ENCODE results near the gene ASB2. TPM values are rescaled to one million over a fixed set of nuclear protein-coding genes. Genes with fewer than 3 reads are reported as not detected.

Gene ASB2
- total RNA-seq, 2 donors from 2014 or later, result 10.3 to 17.4 TPM

GRCh38 chr14:93951635-93952540 lies 24.5 kb downstream of the ASB2 start:
- Histone ChIP-seq H3K9me3 (no peaks in the 10 kb centered on the region), H3K4me3 (no peak overlapping the region), H3K27me3 (replicated peaks; ENCODE audit: insufficient read depth) (no peaks in the 10 kb centered on the region), H3K4me1 (replicated peaks) (no peaks in the 10 kb centered on the region), H3K27ac (no peak overlapping the region), H3K36me3 (no peaks in the 10 kb centered on the region)
- intact Hi-C loops (cut with DNase I), result no loop called here
- no peak for DNase-seq (ENCODE audit: low spot score)
- WGBS, result 61% methylated on average over 7 of the region's 7 CpGs
- no peak for TF ChIP-seq CTCF (IDR thresholded peaks at IDR 0.05)
- no peak for TF ChIP-seq POLR2AphosphoS5 (IDR thresholded peaks at IDR 0.05)
- TF ChIP-seq POLR2A (IDR thresholded peaks at IDR 0.05), result no peak

GRCh38 chr14:93950948-93951634 lies 25.3 kb downstream of the ASB2 start:
- no peak for DNase-seq (ENCODE audit: low spot score)
- WGBS, result 89% methylated on average over 20 of the region's 20 CpGs
- intact Hi-C loops (cut with DNase I), result no loop called here
- H3K27ac ChIP-seq, result no peak overlapping the region
- H3K36me3 ChIP-seq, result no peaks in the 10 kb centered on the region
- no peaks in the 10 kb centered on the region for H3K4me1 ChIP-seq (replicated peaks)
- no peak for TF ChIP-seq POLR2A (IDR thresholded peaks at IDR 0.05)
- no peak for TF ChIP-seq POLR2AphosphoS5 (IDR thresholded peaks at IDR 0.05)
- TF ChIP-seq CTCF (IDR thresholded peaks at IDR 0.05), result no peak
- H3K27me3 ChIP-seq (replicated peaks; ENCODE audit: insufficient read depth), result no peaks in the 10 kb centered on the region
- no peak overlapping the region for H3K4me3 ChIP-seq
- H3K9me3 ChIP-seq, result no peaks in the 10 kb centered on the region

GRCh38 chr14:93949511-93950075 lies 26.8 kb downstream of the ASB2 start:
- Histone ChIP-seq H3K4me3 (no peak overlapping the region), H3K27ac (no peak overlapping the region), H3K36me3 (no peaks in the 10 kb centered on the region), H3K4me1 (replicated peaks) (no peaks in the 10 kb centered on the region), H3K27me3 (replicated peaks; ENCODE audit: insufficient read depth) (no peaks in the 10 kb centered on the region), H3K9me3 (no peaks in the 10 kb centered on the region)
- no peak for TF ChIP-seq POLR2AphosphoS5 (IDR thresholded peaks at IDR 0.05)
- TF ChIP-seq POLR2A (IDR thresholded peaks at IDR 0.05), result no peak
- no peak for TF ChIP-seq CTCF (IDR thresholded peaks at IDR 0.05)
- intact Hi-C loops (cut with DNase I), result no loop called here
- 93% methylated on average over 12 of the region's 13 CpGs for WGBS
- DNase-seq (ENCODE audit: low spot score), result no peak

GRCh38 chr14:93947282-93947681 lies 29.1 kb downstream of the ASB2 start:
- no peak for DNase-seq (ENCODE audit: low spot score)
- H3K4me1 ChIP-seq (replicated peaks), result no peaks in the 10 kb centered on the region
- H3K4me3 ChIP-seq, result no peak overlapping the region
- no peak overlapping the region for H3K27ac ChIP-seq
- H3K27me3 ChIP-seq (replicated peaks; ENCODE audit: insufficient read depth), result no peaks in the 10 kb centered on the region
- intact Hi-C loops (cut with DNase I), result no loop called here
- 78% methylated on average over 18 of the region's 19 CpGs for WGBS
- H3K36me3 ChIP-seq, result no peaks in the 10 kb centered on the region
- TF ChIP-seq CTCF (IDR thresholded peaks at IDR 0.05) (no peak), POLR2AphosphoS5 (IDR thresholded peaks at IDR 0.05) (no peak), POLR2A (IDR thresholded peaks at IDR 0.05) (no peak)
- no peaks in the 10 kb centered on the region for H3K9me3 ChIP-seq

Data from prostate gland (tissue), 2 donors.